Measurements from ENCODE around the gene HOMER1.
A peak's percentile ranks its signal among the peaks of the same experiment; 100 is the strongest.

HOMER1 gene

DNA sequence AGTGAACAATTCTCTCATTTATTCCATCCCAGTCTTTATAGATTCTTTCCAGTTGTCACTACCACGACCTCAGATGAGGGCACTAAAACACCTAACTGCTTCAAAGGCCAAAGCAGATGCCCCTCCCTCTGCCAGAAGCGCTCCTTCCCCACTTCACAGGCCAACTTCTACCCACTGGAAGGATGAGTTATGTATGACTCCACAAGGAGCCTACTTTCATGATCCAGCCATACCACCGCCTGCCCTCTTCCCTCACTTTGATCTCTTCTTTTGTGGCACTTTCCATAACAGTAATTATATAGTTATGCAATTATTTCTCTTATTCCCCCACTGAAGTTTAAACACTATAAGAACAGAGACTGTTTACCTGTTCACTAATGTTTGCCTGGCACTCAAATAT lies 93.7 kb downstream of the HOMER1 start:
- H3K36me3 ChIP-seq (ENCODE audit: insufficient read depth) = no peaks in the 10 kb centered on the region
- no peaks in the 10 kb centered on the region for H4K20me1 ChIP-seq (ENCODE audit: insufficient read depth)
- H3K4me3 ChIP-seq (IDR thresholded peaks at IDR 0.05; ENCODE audit: insufficient read depth, low read depth, low read length) = no peak overlapping the region
- no peaks in the 10 kb centered on the region for H3K27me3 ChIP-seq (ENCODE audit: insufficient read depth, low read depth)
- no peak overlapping the region for H2AFZ ChIP-seq (ENCODE audit: low read depth)
- TF ChIP-seq, protein P1, sequence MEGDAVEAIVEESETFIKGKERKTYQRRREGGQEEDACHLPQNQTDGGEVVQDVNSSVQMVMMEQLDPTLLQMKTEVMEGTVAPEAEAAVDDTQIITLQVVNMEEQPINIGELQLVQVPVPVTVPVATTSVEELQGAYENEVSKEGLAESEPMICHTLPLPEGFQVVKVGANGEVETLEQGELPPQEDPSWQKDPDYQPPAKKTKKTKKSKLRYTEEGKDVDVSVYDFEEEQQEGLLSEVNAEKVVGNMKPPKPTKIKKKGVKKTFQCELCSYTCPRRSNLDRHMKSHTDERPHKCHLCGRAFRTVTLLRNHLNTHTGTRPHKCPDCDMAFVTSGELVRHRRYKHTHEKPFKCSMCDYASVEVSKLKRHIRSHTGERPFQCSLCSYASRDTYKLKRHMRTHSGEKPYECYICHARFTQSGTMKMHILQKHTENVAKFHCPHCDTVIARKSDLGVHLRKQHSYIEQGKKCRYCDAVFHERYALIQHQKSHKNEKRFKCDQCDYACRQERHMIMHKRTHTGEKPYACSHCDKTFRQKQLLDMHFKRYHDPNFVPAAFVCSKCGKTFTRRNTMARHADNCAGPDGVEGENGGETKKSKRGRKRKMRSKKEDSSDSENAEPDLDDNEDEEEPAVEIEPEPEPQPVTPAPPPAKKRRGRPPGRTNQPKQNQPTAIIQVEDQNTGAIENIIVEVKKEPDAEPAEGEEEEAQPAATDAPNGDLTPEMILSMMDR (conservative IDR thresholded peaks at IDR 0.05; ENCODE audit: low read depth, low read length) = no peak
- no peak overlapping the region for H3K9ac ChIP-seq
- peaks cover 28% of the 10 kb centered on the region for H3K4me1 ChIP-seq (ENCODE audit: low read depth, poor library complexity, severe bottlenecking)
- H3K4me2 ChIP-seq = no peak overlapping the region
- H3K27ac ChIP-seq = no peak overlapping the region
- no peaks in the 10 kb centered on the region for H3K79me2 ChIP-seq (ENCODE audit: insufficient read depth, low read depth)

GRCh38 chr5:79418276-79418675 lies 95.7 kb downstream of the HOMER1 start:
- H3K79me2 ChIP-seq (ENCODE audit: insufficient read depth, low read depth) = no peaks in the 10 kb centered on the region
- no peaks in the 10 kb centered on the region for H3K27me3 ChIP-seq (ENCODE audit: insufficient read depth, low read depth)
- H3K9ac ChIP-seq = no peak overlapping the region
- H2AFZ ChIP-seq (ENCODE audit: low read depth) = no peak overlapping the region
- no peak overlapping the region for H3K27ac ChIP-seq
- no peaks in the 10 kb centered on the region for H4K20me1 ChIP-seq (ENCODE audit: insufficient read depth)
- H3K4me1 ChIP-seq (ENCODE audit: low read depth, poor library complexity, severe bottlenecking) = peaks cover 28% of the 10 kb centered on the region
- TF ChIP-seq, protein P1 (conservative IDR thresholded peaks at IDR 0.05; ENCODE audit: low read depth, low read length) = no peak
- H3K4me2 ChIP-seq = no peak overlapping the region
- no peaks in the 10 kb centered on the region for H3K36me3 ChIP-seq (ENCODE audit: insufficient read depth)
- H3K4me3 ChIP-seq (IDR thresholded peaks at IDR 0.05; ENCODE audit: insufficient read depth, low read depth, low read length) = no peak overlapping the region

DNA sequence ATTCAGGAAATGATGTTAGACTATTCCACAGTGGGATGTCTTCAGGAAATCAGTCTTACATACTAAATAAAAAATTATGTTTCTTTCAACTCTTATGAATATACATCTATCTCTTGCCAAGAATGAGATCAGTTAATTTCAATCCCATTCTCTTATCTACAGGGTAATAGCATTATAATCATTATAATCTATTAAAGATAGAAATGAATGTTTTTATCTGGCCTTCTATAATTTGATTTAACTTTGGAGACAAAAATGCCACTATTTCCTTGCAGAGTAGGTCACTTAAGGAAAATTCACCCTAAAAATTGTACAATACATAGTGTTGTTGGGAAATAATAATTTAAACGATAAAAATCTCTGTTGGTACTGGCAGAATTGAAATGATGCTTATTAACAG lies 96.4 kb downstream of the HOMER1 start:
- Histone ChIP-seq H3K4me1 (ENCODE audit: low read depth, poor library complexity, severe bottlenecking) (peaks cover 28% of the 10 kb centered on the region), H3K4me3 (IDR thresholded peaks at IDR 0.05; ENCODE audit: insufficient read depth, low read depth, low read length) (no peak overlapping the region), H3K79me2 (ENCODE audit: insufficient read depth, low read depth) (no peaks in the 10 kb centered on the region), H3K4me2 (no peak overlapping the region), H3K9ac (no peak overlapping the region), H3K27me3 (ENCODE audit: insufficient read depth, low read depth) (no peaks in the 10 kb centered on the region), H3K27ac (peak overlapping the region; percentile 6; the same call in 1 of the 2 replicates), H3K36me3 (ENCODE audit: insufficient read depth) (no peaks in the 10 kb centered on the region), H4K20me1 (ENCODE audit: insufficient read depth) (no peaks in the 10 kb centered on the region), H2AFZ (ENCODE audit: low read depth) (no peak overlapping the region)
- TF ChIP-seq, protein P1 (conservative IDR thresholded peaks at IDR 0.05; ENCODE audit: low read depth, low read length) = no peak

GRCh38 chr5:79416499-79416898 lies 97.4 kb downstream of the HOMER1 start:
- Histone ChIP-seq H3K4me2 (peak overlapping the region; percentile 54), H3K36me3 (ENCODE audit: insufficient read depth) (no peaks in the 10 kb centered on the region), H4K20me1 (ENCODE audit: insufficient read depth) (no peaks in the 10 kb centered on the region), H3K4me3 (IDR thresholded peaks at IDR 0.05; ENCODE audit: insufficient read depth, low read depth, low read length) (no peak overlapping the region), H3K27ac (peak overlapping the region; percentile 19; the same call in 1 of the 2 replicates), H3K9ac (no peak overlapping the region), H3K27me3 (ENCODE audit: insufficient read depth, low read depth) (no peaks in the 10 kb centered on the region), H2AFZ (ENCODE audit: low read depth) (no peak overlapping the region), H3K4me1 (ENCODE audit: low read depth, poor library complexity, severe bottlenecking) (peaks cover 28% of the 10 kb centered on the region), H3K79me2 (ENCODE audit: insufficient read depth, low read depth) (no peaks in the 10 kb centered on the region)
- TF ChIP-seq, protein P1 (conservative IDR thresholded peaks at IDR 0.05; ENCODE audit: low read depth, low read length) = no peak
